GM21367 (cell line): ENCODE data around the gene PAK2.
"Not testable (repeated sequence)": the region's sequence is repeated elsewhere in the genome, so short reads cannot be mapped to it uniquely, and the experiment has no call there.

Source experiments
- ATAC-seq: cut with Tn5 transposase; IDR thresholded peaks from one replicate; pipeline ENCODE4 v1.9.1; 2021; ENCODE audit not compliant: unreplicated experiment

PAK2 gene

GRCh38 chr3:196736670-196737374, 2.8 kb upstream of the PAK2 start:
- ATAC-seq, result no peak

GRCh38 chr3:196737655-196738054, 2.0 kb upstream of the PAK2 start:
- no peak for ATAC-seq

- ATAC-seq, result no peak
These were observed 1.0 kb downstream of the PAK2 start for GRCh38 chr3:196740481-196741248.

DNA sequence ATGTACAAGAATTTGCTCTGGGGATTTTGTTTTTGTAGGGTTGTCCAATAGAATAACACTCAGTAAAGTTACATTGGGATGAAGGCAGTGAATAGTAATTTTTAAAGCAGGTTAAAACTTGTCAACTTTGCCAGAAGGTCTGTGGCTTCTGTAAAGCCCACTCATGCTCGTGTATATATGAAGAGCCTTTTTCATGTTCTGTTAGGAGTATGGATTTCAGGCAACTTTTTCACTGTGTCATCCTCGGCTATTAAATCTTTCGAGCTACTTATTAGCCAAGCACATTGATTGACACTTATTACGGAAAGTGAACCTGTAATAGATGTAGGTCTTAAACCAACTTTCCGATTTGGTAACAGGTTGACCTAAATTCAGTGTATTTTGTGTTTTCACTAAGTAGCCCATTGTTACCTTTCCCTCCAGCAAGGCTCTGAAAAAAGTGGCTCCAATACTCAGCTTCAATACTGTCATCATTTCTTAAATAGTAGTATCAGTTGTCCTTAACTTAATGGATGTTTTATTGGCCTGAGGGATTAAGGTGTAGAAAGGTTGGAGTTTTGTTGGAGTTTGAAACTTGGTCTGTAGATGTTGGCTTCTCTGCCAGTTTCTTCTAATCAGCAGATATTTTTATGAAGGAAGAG, 1.7 kb downstream of the PAK2 start:
- no peak for ATAC-seq

GRCh38 chr3:196743569-196743968, 3.9 kb downstream of the PAK2 start:
- ATAC-seq, result not testable (repeated sequence)

- ATAC-seq, result no peak
These were observed 9.5 kb downstream of the PAK2 start for GRCh38 chr3:196749125-196749524.

DNA sequence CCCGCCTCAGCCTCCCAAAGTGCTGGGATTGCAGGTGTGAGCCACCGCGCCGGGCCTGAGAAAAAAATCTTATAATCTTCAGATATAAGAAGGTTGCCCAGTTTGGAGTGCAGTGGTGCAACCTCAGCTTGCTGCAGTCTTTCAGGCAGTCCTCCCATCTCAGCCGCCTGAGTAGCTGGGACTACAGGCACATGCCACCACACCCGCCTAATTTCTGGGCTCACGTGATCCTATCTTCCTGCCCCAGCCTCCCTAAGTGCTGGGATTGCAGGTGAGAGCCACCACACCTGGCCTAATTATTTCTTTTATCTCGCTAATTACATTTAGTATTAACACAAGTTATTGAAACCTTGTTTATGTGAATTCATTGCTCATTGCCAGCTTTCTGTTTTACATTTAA, 13.5 kb downstream of the PAK2 start:
- ATAC-seq, result no peak

- ATAC-seq, result no peak
These were observed 14.7 kb downstream of the PAK2 start for GRCh38 chr3:196754091-196754981.

GRCh38 chr3:196756732-196757131, 17.1 kb downstream of the PAK2 start:
- no peak for ATAC-seq

DNA sequence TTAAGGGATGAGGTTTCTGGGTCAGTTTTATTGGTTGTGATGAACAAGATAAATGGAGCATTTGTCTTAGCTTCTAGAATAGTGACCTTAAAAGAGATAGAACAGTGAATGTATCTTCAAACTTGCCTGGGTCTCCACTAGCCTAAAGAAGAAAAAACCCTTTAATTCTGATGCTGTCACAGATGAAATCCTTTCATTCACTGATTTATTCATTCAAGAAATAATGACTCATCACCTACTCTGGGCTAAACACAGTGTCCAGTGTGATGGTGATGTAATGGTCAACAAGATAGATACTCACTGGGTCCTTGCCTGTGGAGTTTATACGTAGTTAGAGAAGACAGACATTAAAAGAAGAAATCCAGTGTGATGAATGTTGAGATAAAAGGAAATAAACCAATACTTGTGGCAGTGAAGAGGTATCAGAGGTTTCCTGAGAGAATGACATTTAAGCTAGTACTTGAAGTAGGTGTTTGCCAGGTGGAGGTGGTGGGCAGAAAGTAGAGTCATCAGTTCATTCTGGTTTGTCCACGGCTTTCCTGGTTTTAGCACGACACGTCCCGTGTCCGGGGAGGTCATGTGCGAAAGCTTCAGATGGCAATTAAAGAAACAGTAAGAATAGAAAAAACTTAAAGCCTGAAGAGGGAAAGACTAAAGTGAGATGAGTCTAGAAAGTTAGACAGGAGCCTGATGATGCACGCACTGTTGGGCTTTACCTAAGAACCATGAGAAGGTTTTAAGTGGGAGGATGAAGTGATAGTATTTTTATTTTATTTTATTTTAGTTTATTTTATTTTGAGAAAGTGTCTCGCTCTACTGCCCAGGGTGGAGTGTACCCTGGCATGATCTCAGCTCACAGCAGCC, 18.5 kb downstream of the PAK2 start:
- no peak for ATAC-seq

GRCh38 chr3:196763179-196763578, 23.5 kb downstream of the PAK2 start:
- ATAC-seq, result no peak

DNA sequence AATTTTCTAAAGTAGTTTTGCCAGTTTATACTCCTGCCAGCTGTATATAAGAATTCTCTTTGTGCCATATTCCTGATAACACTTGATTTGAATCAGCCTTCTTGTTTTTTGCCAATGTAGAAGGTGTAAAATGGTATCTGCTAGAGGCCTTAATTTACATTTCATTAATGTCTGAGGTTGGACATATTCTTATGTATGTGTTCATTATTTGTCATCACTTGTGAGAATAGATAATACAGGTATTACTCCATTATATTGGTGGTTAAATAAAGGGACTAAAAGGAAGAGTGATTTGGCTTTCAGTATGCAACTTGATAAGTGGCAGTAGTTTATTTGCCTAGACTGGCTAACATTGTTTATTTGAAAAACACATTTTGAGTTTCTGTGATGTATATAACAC, 25.8 kb downstream of the PAK2 start:
- ATAC-seq, result no peak

DNA sequence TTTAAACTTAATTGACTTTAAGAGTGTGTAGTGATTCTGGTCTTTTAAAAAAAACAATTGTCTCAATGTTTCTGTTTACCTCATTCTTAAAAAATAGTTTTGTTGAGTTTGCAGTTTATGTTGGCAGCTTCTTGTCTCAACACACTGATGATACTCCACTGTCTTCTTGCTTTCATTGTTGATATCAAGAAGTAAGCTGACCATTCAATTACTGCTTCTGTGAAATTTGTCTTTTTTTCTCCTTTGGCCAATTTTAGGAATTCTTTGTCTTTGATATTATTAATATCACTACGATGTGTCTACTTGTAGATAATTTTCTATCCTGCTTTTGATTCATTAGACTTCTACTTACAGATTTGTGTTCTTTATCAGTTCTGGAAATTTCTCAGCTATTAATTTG, 31.4 kb downstream of the PAK2 start:
- ATAC-seq, result no peak

DNA sequence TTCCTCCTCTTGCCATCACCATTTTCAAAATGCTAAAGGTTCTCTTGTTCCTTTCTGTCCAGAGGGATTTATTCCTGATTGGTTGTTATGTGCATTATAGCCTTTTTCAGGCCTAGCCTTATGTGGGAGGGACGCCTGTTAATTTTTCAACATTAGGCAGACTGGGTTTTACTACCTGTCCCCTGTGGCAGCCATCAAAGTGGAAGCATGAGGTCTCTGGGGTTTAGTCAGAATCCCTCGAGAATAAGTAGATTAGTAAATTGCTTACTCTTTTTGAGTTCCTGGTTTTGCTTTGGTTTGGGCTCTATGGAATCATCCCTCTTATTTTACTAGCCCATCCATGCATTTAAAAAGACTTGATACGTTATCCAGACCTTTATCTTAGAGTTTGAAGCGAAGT, 32.4 kb downstream of the PAK2 start:
- ATAC-seq, result no peak

DNA sequence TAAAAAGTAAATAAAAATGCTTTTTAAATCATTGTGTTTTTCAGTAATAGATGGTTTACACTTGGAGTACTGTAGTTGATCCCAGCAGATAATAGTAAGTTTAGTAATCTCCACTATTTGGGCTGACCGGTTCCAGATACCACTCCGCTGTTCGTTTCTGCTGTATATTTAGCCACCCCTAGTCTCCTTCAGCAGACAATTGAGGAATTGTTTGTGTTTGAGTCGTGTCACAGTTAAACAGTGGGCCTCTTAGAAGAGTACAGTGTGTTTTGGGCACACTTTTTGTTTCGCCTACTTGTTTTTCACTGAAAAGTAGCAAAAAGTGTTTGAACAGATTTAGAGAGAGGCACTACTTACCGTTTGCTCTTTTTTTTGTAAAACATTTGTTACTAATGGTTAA, 33.2 kb downstream of the PAK2 start:
- no peak for ATAC-seq

DNA sequence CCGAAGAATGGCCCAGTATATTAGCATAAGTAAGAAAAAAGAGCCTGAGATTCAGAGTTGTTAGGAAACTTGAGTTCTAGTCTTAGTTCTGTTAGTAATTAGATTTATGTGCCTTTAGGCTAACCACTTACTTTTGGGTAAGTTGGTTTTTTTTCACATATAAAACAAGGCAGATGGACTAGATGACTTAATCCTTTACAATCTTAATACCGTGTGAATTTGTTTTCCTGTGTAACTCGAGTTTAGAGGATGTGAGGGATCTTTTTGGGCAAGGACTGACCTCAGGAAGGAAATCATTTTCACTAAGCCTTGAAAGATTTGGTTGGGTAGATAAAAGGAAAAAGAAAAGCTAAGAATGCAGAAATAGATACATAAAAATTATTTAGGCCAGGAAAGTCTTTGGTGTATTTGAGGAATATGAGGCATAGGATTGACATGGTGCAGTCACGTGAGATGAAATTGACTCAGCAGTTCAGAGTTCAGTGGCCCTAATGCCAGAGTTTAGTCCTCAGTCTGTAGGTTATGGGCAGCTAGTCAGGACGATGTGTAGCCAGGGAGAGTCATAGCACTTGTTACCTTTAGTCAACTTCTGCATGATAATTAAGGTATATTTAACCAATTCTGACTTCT, 34.6 kb downstream of the PAK2 start:
- no peak for ATAC-seq

DNA sequence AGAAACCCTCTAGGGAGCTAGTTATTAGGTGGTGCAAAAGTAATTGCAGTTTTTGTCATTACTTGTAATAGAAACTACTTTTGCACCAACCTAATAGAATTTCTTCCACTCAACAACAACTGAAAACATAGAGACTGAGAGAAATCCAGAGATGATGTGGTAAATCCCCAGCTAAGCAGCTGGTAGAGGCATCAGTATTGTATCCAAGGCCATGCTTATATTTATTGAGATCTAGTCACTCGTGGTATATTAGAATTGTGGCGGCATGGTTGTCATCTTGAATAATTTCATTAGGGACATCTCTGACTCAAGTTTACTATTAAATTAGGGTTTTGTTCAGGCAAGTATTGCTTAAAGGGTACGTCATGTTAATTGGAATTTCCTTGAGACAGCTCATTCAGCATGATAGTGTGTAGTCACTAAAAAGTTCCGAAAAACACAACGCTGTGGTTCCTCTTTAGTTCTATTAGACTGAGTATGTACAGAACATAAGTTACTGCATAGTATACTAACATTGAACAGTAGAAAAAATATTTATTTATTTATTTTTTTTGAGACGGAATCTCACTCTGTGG, 35.3 kb downstream of the PAK2 start:
- ATAC-seq, result no peak

DNA sequence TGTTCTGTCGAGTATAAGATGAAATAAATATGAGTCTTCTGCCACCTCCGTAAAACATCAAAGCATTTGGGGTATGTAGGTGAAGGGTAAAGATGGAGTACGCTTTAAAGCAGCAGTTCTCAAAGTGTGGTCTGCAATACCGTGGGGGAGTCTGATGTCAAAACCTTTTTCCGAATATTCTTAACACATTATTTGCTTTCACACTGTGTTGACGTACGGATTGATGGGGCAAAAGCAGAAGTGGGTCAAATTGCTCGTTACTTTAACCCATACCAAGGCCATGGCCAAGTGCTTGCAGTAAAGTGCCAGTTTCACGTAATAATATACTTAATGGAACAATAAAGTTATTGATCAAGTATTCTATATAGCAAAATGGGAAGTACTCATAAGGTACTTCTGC, 36.3 kb downstream of the PAK2 start:
- no peak for ATAC-seq

DNA sequence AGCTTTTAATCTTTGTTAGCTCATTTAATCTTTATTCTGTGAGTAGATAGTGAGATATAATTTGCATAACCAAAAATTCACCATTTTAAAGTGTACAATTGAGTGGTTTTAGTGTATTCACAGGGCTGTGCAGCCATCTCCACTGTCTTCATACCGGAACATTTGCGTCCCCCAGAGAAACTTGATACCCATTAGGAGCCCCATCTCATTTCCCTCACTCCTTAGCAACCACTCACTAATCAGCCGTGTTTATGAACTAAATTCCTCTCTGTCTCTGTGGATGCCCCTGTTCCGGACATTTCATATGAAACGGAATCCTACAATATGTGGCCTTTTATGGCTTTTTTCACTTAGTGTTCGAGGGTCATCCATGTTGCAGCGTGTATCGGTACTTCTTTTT, 38.2 kb downstream of the PAK2 start:
- no peak for ATAC-seq
